Chondrocyte (in vitro differentiated cells): Measurements from ENCODE around the gene RGS6. TPM values are rescaled to one million over a fixed set of nuclear protein-coding genes. Genes with fewer than 3 reads are reported as not detected.

Experiments used
- DNase-seq: peaks from one replicate; pipeline ENCODE4 v3.0.0; 2021; ENCODE audit warnings: mixed read lengths, low spot score
- H3K27ac Mint-ChIP-seq: one replicate; pipeline ENCODE4 v1.8.0; 2021; ENCODE audit warnings: mild to moderate bottlenecking, moderate library complexity, mixed read lengths; ENCODE audit not compliant: unreplicated experiment
- H3K27me3 Mint-ChIP-seq: 2 replicates; pipeline ENCODE4 v1.8.0; 2021; ENCODE audit warnings: low read depth, mixed read lengths
- H3K36me3 Mint-ChIP-seq: 2 replicates; pipeline ENCODE4 v1.8.0; 2021; ENCODE audit warnings: low read depth, mixed read lengths
- H3K4me1 Mint-ChIP-seq: 2 replicates; pipeline ENCODE4 v1.8.0; 2021; ENCODE audit warnings: low read depth, mild to moderate bottlenecking, mixed read lengths
- H3K4me3 Mint-ChIP-seq: one replicate; pipeline ENCODE4 v1.8.0; 2021; ENCODE audit warnings: mild to moderate bottlenecking, moderate library complexity, mixed read lengths; ENCODE audit not compliant: unreplicated experiment
- H3K9me3 Mint-ChIP-seq: 2 replicates; pipeline ENCODE4 v1.8.0; 2021; ENCODE audit warnings: low read depth, mixed read lengths
- CTCF ChIP-seq: fragments of 200-600 bp; sonication (generic); IDR thresholded peaks from 2 replicates; pipeline ENCODE4 v1.5.0; 2021; ENCODE audit warnings: antibody characterized with exemption, mild to moderate bottlenecking, moderate library complexity
- total RNA-seq: library from RNA; stranded (reverse); gene quantifications from 3 replicates; pipeline ENCODE4 v1.2.1, GENCODE V29; 2021

RGS6 gene
- total RNA-seq, 1 donor from 2014 or later: 0.12 TPM

GRCh38 chr14:72177251-72177650, 245.0 kb downstream of the RGS6 start:
- no peaks in the 10 kb centered on the region for H3K36me3 Mint-ChIP-seq
- peaks cover 11% of the 10 kb centered on the region for H3K9me3 Mint-ChIP-seq
- no peak overlapping the region for H3K4me3 Mint-ChIP-seq
- H3K4me1 Mint-ChIP-seq: no peaks in the 10 kb centered on the region
- DNase-seq: no peak
- peaks cover 2% of the 10 kb centered on the region for H3K27me3 Mint-ChIP-seq
- no peak overlapping the region for H3K27ac Mint-ChIP-seq
- TF ChIP-seq CTCF: no peak

GRCh38 chr14:72178517-72178916, 246.3 kb downstream of the RGS6 start:
- Mint-ChIP-seq H3K9me3 (peaks cover 11% of the 10 kb centered on the region), H3K4me3 (no peak overlapping the region), H3K36me3 (no peaks in the 10 kb centered on the region), H3K27ac (no peak overlapping the region), H3K27me3 (peaks cover 2% of the 10 kb centered on the region), H3K4me1 (no peaks in the 10 kb centered on the region)
- DNase-seq: no peak
- no peak for TF ChIP-seq CTCF

- peaks cover 11% of the 10 kb centered on the region for H3K9me3 Mint-ChIP-seq
- H3K4me1 Mint-ChIP-seq: peaks cover 6% of the 10 kb centered on the region
- no peak overlapping the region for H3K27ac Mint-ChIP-seq
- H3K36me3 Mint-ChIP-seq: no peaks in the 10 kb centered on the region
- no peak for TF ChIP-seq CTCF
- no peak overlapping the region for H3K4me3 Mint-ChIP-seq
- no peak for DNase-seq
- H3K27me3 Mint-ChIP-seq: no peaks in the 10 kb centered on the region
Measured at GRCh38 chr14:72182708-72183432, 250.6 kb downstream of the RGS6 start.

- H3K27ac Mint-ChIP-seq: no peak overlapping the region
- TF ChIP-seq CTCF: no peak
- no peak overlapping the region for H3K4me3 Mint-ChIP-seq
- no peak for DNase-seq
- peaks cover 7% of the 10 kb centered on the region for H3K9me3 Mint-ChIP-seq
- peaks cover 6% of the 10 kb centered on the region for H3K4me1 Mint-ChIP-seq
- H3K36me3 Mint-ChIP-seq: no peaks in the 10 kb centered on the region
- H3K27me3 Mint-ChIP-seq: no peaks in the 10 kb centered on the region
Measured at GRCh38 chr14:72183631-72184030, 251.4 kb downstream of the RGS6 start.

GRCh38 chr14:72186523-72186922, 254.3 kb downstream of the RGS6 start:
- Mint-ChIP-seq H3K27me3 (no peaks in the 10 kb centered on the region), H3K27ac (no peak overlapping the region), H3K36me3 (no peaks in the 10 kb centered on the region), H3K4me3 (no peak overlapping the region), H3K9me3 (peaks cover 3% of the 10 kb centered on the region), H3K4me1 (peaks cover 6% of the 10 kb centered on the region)
- no peak for TF ChIP-seq CTCF
- no peak for DNase-seq
